Measurements from ENCODE around the gene LRIG1.

The LRIG1 gene

GRCh38 chr3:66439666-66440344, 61.0 kb downstream of the LRIG1 start:
- TF ChIP-seq CTCF (IDR thresholded peaks at IDR 0.05; ENCODE audit: low read length, missing control alignments) = no peak
- no peak for DNase-seq (ENCODE audit: low read depth)
- H3K4me3 ChIP-seq (replicated peaks; ENCODE audit: low read depth, low read length) = no peak overlapping the region

- DNase-seq (ENCODE audit: low read depth) = no peak
- no peak for TF ChIP-seq CTCF (IDR thresholded peaks at IDR 0.05; ENCODE audit: low read length, missing control alignments)
- H3K4me3 ChIP-seq (replicated peaks; ENCODE audit: low read depth, low read length) = no peak overlapping the region
Observed at GRCh38 chr3:66438046-66438445, 62.8 kb downstream of the LRIG1 start.

- no peak for TF ChIP-seq CTCF (IDR thresholded peaks at IDR 0.05; ENCODE audit: low read length, missing control alignments)
- no peak overlapping the region for H3K4me3 ChIP-seq (replicated peaks; ENCODE audit: low read depth, low read length)
- no peak for DNase-seq (ENCODE audit: low read depth)
Observed at GRCh38 chr3:66437341-66437929, 63.4 kb downstream of the LRIG1 start.

- no peak overlapping the region for H3K4me3 ChIP-seq (replicated peaks; ENCODE audit: low read depth, low read length)
- no peak for TF ChIP-seq CTCF (IDR thresholded peaks at IDR 0.05; ENCODE audit: low read length, missing control alignments)
- DNase-seq (ENCODE audit: low read depth) = no peak
Observed at GRCh38 chr3:66435989-66436388, 64.8 kb downstream of the LRIG1 start.

- DNase-seq (ENCODE audit: low read depth) = no peak
- no peak for TF ChIP-seq CTCF (IDR thresholded peaks at IDR 0.05; ENCODE audit: low read length, missing control alignments)
Observed at GRCh38 chr3:66434726-66435125, 66.1 kb downstream of the LRIG1 start.

GRCh38 chr3:66433522-66433782, 67.4 kb downstream of the LRIG1 start:
- no peak for TF ChIP-seq CTCF (IDR thresholded peaks at IDR 0.05; ENCODE audit: low read length, missing control alignments)
- no peak for DNase-seq (ENCODE audit: low read depth)
- no peak overlapping the region for H3K4me3 ChIP-seq (replicated peaks; ENCODE audit: low read depth, low read length)

More at GRCh38 chr3:66434726-66435125, 66.1 kb downstream of the LRIG1 start:
- H3K4me3 ChIP-seq (replicated peaks; ENCODE audit: low read depth, low read length) = no peak overlapping the region
